A549 (cell line): Measurements from ENCODE around the gene ARGLU1. TPM values are rescaled to one million over a fixed set of nuclear protein-coding genes. Genes with fewer than 3 reads are reported as not detected.

Source experiments
- ATAC-seq, 2 experiments: fragments of 200-7000 bp in 1 of 2; fragments of >200 bp in 1 of 2; cut with Nextera tagmentation in 1 of 2; cut with Tn5 transposase in 1 of 2; 3 replicates each; pipeline versions ENCODE4 v1.8.0 to v1.9.1; 2018 to 2020; ENCODE audit warnings: mild to moderate bottlenecking in 1 of 2, moderate library complexity in 1 of 2
- CTCF ChIA-PET: fragments of 300-600 bp; sonication (Branson Sonifier 250); formaldehyde crosslinking; extraction: SDS; loops from one replicate; lab custom pipeline; 2021; ENCODE audit warnings: antibody characterized with exemption, inconsistent platforms; lab: Yijun Ruan, JAX
- POLR2A ChIA-PET: fragments of 350-600 bp; formaldehyde crosslinking; extraction: SDS; loops from one replicate; lab custom pipeline; 2021; ENCODE audit warnings: antibody characterized with exemption, inconsistent platforms; lab: Yijun Ruan, JAX
- DNase-seq, 2 experiments: peaks; one replicate each; pipeline versions ENCODE4 v3.0.0 to v3.0.0-alpha.2; 2011 to 2016; ENCODE audit warnings: low read depth in 1 of 2, low spot score in 1 of 2
- FAIRE-seq: peaks from 2 replicates; lab custom pipeline; 2011; peaks lifted over from hg19 to GRCh38; lab: Jason Lieb, UNC
- H3K27ac ChIP-seq, 2 experiments: fragments of >200 bp; sonication (Bioruptor Twin); formaldehyde crosslinking; 3 replicates each; pipeline ENCODE4 v1.5.1; 2016 to 2017
- H3K4me1 ChIP-seq: fragments of >200 bp; sonication (Bioruptor Twin); formaldehyde crosslinking; 3 replicates; pipeline ENCODE4 v1.6.1; 2016
- H3K4me2 ChIP-seq: fragments of >200 bp; sonication (Bioruptor Twin); formaldehyde crosslinking; 3 replicates; pipeline ENCODE4 v1.6.1; 2016
- H3K4me3 ChIP-seq: fragments of >200 bp; sonication (Bioruptor Twin); formaldehyde crosslinking; 3 replicates; pipeline ENCODE4 v1.5.1; 2016
- H3K9me3 ChIP-seq: fragments of >200 bp; sonication (Bioruptor Twin); formaldehyde crosslinking; 3 replicates; pipeline ENCODE4 v1.6.1; 2016
- CBX2 ChIP-seq: fragments of 200-600 bp; sonication (generic); IDR thresholded peaks from 2 replicates; pipeline ENCODE4 v1.6.1; 2016; ENCODE audit warnings: low read depth, mild to moderate bottlenecking, borderline replicate concordance
- CHD2 ChIP-seq: fragments of 150-350 bp; IDR thresholded peaks from 2 replicates; pipeline ENCODE4 v1.6.1; 2014; ENCODE audit warnings: low read length; ENCODE audit not compliant: partially characterized antibody
- CTCF ChIP-seq: fragments of >200 bp; sonication (Bioruptor Twin); formaldehyde crosslinking; IDR thresholded peaks from 3 replicates; pipeline ENCODE4 v1.5.1; 2016
- E2F6 ChIP-seq: IDR thresholded peaks from 2 replicates; pipeline ENCODE4 v1.6.1; 2012; ENCODE audit warnings: low read depth, borderline replicate concordance
- EHF ChIP-seq: fragments of 250-450 bp; sonication (Bioruptor Pico); IDR thresholded peaks from 2 replicates; pipeline ENCODE4 v1.5.0; 2020; ENCODE audit warnings: mild to moderate bottlenecking
- EHMT2 ChIP-seq: fragments of 200-600 bp; sonication (generic); IDR thresholded peaks from 2 replicates; pipeline ENCODE4 v1.6.1; 2016; ENCODE audit warnings: antibody characterized with exemption, low read depth, mild to moderate bottlenecking, moderate library complexity
- EP300 ChIP-seq, 2 experiments: fragments of >200 bp; sonication (Bioruptor Twin); formaldehyde crosslinking; IDR thresholded peaks; 2 replicates in 1 of 2; 3 replicates in 1 of 2; pipeline ENCODE4 v1.6.1; 2016 to 2017
- HES2 ChIP-seq: fragments of >200 bp; sonication (Bioruptor Twin); formaldehyde crosslinking; IDR thresholded peaks from 2 replicates; pipeline ENCODE4 v1.6.1; 2016
- HOXA7 ChIP-seq: fragments of 250-450 bp; sonication (Bioruptor Pico); IDR thresholded peaks from 2 replicates; pipeline ENCODE4 v1.5.0; 2020; ENCODE audit warnings: mild to moderate bottlenecking, moderate library complexity
- HOXB13 ChIP-seq: fragments of 250-450 bp; sonication (Bioruptor Pico); IDR thresholded peaks from 2 replicates; pipeline ENCODE4 v1.5.0; 2020; ENCODE audit warnings: low read depth, mild to moderate bottlenecking, moderate library complexity
- KDM1A ChIP-seq: fragments of 200-600 bp; sonication (generic); IDR thresholded peaks from 2 replicates; pipeline ENCODE4 v1.6.1; 2016; ENCODE audit warnings: low read depth, mild to moderate bottlenecking
- KDM5A ChIP-seq: fragments of 200-600 bp; sonication (generic); IDR thresholded peaks from 2 replicates; pipeline ENCODE4 v1.6.1; 2016; ENCODE audit warnings: antibody characterized with exemption, mild to moderate bottlenecking
- MAFK ChIP-seq: fragments of 450-650 bp; IDR thresholded peaks from 2 replicates; pipeline ENCODE4 v1.6.1; 2014; ENCODE audit not compliant: partially characterized antibody
- NFE2L2 ChIP-seq: fragments of 150-350 bp; conservative IDR thresholded peaks from 2 replicates; pipeline ENCODE4 v1.6.1; 2014; ENCODE audit warnings: low read length
- NR3C1 ChIP-seq: fragments of >200 bp; sonication (Bioruptor Twin); formaldehyde crosslinking; IDR thresholded peaks from 3 replicates; pipeline ENCODE4 v1.6.1; 2017
- POLR2A ChIP-seq: IDR thresholded peaks from 2 replicates; pipeline ENCODE4 v1.6.1; 2012; ENCODE audit warnings: mild to moderate bottlenecking, low read length
- RARB ChIP-seq: fragments of 250-450 bp; sonication (Bioruptor Pico); IDR thresholded peaks from 2 replicates; pipeline ENCODE4 v1.8.0; 2021; ENCODE audit warnings: mild to moderate bottlenecking, moderate library complexity
- RFX5 ChIP-seq: fragments of 450-650 bp; IDR thresholded peaks from 2 replicates; pipeline ENCODE4 v1.7.1; 2014; ENCODE audit warnings: antibody characterized with exemption, mild to moderate bottlenecking, moderate library complexity
- SMC3 ChIP-seq: fragments of >200 bp; sonication (Bioruptor Twin); formaldehyde crosslinking; IDR thresholded peaks from 3 replicates; pipeline ENCODE4 v1.6.1; 2018; ENCODE audit warnings: inconsistent platforms
- TP53 ChIP-seq: fragments of 250-450 bp; sonication (Bioruptor Pico); IDR thresholded peaks from 2 replicates; pipeline ENCODE4 v1.5.0; 2021; ENCODE audit warnings: mild to moderate bottlenecking, moderate library complexity
- ZC3H11A ChIP-seq: fragments of 450-650 bp; IDR thresholded peaks from 2 replicates; pipeline ENCODE4 v1.6.1; 2014; ENCODE audit warnings: antibody characterized with exemption, mild to moderate bottlenecking
- ZNF302 ChIP-seq: fragments of 250-450 bp; sonication (Bioruptor Pico); IDR thresholded peaks from 2 replicates; pipeline ENCODE4 v1.9.0; 2021; ENCODE audit warnings: inconsistent platforms, mild to moderate bottlenecking, moderate library complexity
- ZSCAN20 ChIP-seq: fragments of 250-450 bp; sonication (Bioruptor Pico); IDR thresholded peaks from 2 replicates; pipeline ENCODE4 v1.8.0; 2022; ENCODE audit warnings: mild to moderate bottlenecking, moderate library complexity
- WGBS: methylation state at CpG from one replicate; pipeline ENCODE4 v1.1.6; 2017; ENCODE audit errors: missing lambda C conversion rate; 5-methylcytosine and 5-hydroxymethylcytosine counted together
- polyA plus RNA-seq, 4 experiments: library from polyadenylated mRNA; depleted of rRNA in 3 of 4; stranded (reverse); fragments of >200 nt; fragmentation: RNase III in 1 of 4; extraction: RNeasy Plus Mini Kit Qiagen cat#74134 plus additional on column Dnase treatment in 1 of 4; gene quantifications; 2 replicates in 3 of 4; 3 replicates in 1 of 4; pipeline ENCODE4 v1.2.3, GENCODE V29; 2011 to 2017
- TF ChIP-seq, protein P1 (sequence below): fragments of 150-350 bp; IDR thresholded peaks from 2 replicates; pipeline ENCODE4 v1.6.1; 2014; ENCODE audit warnings: low read depth, mild to moderate bottlenecking, low read length
- TF ChIP-seq, protein P2 (sequence below): fragments of 250-450 bp; sonication (Bioruptor Pico); IDR thresholded peaks from 2 replicates; pipeline ENCODE4 v1.5.0; 2020; ENCODE audit warnings: low read depth, mild to moderate bottlenecking, moderate library complexity

The ARGLU1 gene
- polyA plus RNA-seq, 2 of the 4 experiments (the other 2 are of a cell fraction): 67.2 to 137 TPM

DNA sequence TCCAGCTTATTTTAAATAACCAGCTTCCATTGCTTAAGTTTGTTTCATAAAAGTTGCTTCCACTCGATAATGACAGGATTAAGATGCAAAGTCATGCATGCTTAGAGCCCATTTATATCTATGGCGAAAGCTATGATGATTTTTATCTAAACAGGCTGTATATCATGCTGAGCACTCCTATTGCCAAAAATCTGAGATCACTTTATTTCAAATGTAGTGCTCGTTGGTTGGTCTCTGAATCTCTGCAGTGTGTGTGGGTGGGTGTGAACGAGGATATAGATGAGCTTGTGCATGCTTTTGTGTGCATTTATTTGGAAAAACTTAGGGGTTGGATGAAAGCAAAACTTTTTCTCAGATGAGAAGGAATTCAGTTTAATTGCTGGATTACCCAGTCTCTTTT is 27.0 kb upstream of the ARGLU1 start:
- WGBS: 61% methylated on average over 4 of the region's 4 CpGs
- Histone ChIP-seq H3K9me3 (no peaks in the 10 kb centered on the region), H3K4me2 (no peak overlapping the region), H3K4me3 (no peak overlapping the region)
- TF ChIP-seq, protein P1, sequence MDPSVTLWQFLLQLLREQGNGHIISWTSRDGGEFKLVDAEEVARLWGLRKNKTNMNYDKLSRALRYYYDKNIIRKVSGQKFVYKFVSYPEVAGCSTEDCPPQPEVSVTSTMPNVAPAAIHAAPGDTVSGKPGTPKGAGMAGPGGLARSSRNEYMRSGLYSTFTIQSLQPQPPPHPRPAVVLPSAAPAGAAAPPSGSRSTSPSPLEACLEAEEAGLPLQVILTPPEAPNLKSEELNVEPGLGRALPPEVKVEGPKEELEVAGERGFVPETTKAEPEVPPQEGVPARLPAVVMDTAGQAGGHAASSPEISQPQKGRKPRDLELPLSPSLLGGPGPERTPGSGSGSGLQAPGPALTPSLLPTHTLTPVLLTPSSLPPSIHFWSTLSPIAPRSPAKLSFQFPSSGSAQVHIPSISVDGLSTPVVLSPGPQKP: no peak
- TF ChIP-seq, protein P2, sequence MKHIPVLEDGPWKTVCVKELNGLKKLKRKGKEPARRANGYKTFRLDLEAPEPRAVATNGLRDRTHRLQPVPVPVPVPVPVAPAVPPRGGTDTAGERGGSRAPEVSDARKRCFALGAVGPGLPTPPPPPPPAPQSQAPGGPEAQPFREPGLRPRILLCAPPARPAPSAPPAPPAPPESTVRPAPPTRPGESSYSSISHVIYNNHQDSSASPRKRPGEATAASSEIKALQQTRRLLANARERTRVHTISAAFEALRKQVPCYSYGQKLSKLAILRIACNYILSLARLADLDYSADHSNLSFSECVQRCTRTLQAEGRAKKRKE (CRISPR knock-in tag): no peak
- no peak for TF ChIP-seq HOXB13 (CRISPR knock-in tag)
- TF ChIP-seq NFE2L2: no peak
- TF ChIP-seq CBX2: no peak
- no peak for TF ChIP-seq CHD2
- TF ChIP-seq EHMT2: no peak
- no peak for TF ChIP-seq RARB (CRISPR knock-in tag)
- TF ChIP-seq HOXA7 (CRISPR knock-in tag): no peak
- TF ChIP-seq ZNF302 (CRISPR knock-in tag): no peak
- no peak for TF ChIP-seq EP300 (IDR thresholded peaks at IDR 0.05)
- no peak for TF ChIP-seq MAFK
- no peak for TF ChIP-seq TP53 (CRISPR knock-in tag)
- TF ChIP-seq ZC3H11A: no peak
- no peak for TF ChIP-seq RFX5
- TF ChIP-seq HES2: no peak
- TF ChIP-seq, all 56 proteins: peak for 0
- H3K27ac ChIP-seq: no peak overlapping the region
- no peak for DNase-seq
- ChIA-PET POLR2A (no interaction called here), CTCF (interaction anchor here (1.5 kb wide), 1 partner anchor 26 kb away, joined by 3 read pairs; no protein-coding TSS in a partner anchor)
- no peak for ATAC-seq
- H3K4me1 ChIP-seq: no peaks in the 10 kb centered on the region
- no peak for FAIRE-seq

DNA sequence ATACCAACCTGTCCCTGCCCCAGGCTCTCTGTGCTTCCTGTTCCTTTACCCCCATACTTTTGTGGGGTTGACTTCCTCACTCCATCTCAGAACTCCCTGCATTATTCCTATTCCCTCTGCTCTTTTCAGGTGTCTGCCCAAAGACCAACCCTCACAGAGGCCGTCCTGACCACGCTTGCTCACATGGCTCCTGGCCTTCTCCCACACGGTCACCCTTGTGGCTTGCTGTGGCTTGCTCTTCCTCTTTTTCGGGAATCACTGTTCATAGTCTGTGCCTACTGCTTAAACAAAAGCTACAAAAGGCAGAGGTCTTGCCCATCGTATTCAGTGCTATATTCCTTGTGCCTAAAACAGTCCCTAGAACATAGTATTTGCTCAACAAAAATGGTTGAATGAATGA is 25.2 kb upstream of the ARGLU1 start:
- ChIA-PET POLR2A (no interaction called here), CTCF (no interaction called here)
- Histone ChIP-seq H3K4me3 (no peak overlapping the region), H3K4me2 (no peak overlapping the region), H3K9me3 (no peaks in the 10 kb centered on the region), H3K27ac (no peak overlapping the region), H3K4me1 (no peaks in the 10 kb centered on the region)
- TF ChIP-seq CTCF: no peak
- TF ChIP-seq KDM1A: no peak
- TF ChIP-seq EHF (CRISPR knock-in tag): no peak
- TF ChIP-seq E2F6: no peak
- TF ChIP-seq EHMT2: no peak
- no peak for TF ChIP-seq POLR2A
- ATAC-seq (no peak), FAIRE-seq (no peak), DNase-seq (no peak)
- WGBS: 42% methylated on average over 5 of the region's 5 CpGs

GRCh38 chr13:106591299-106591698 is 23.4 kb upstream of the ARGLU1 start:
- H3K4me2 ChIP-seq: no peak overlapping the region
- WGBS: 50% methylated on average over 2 of the region's 2 CpGs
- DNase-seq: no peak
- ChIA-PET POLR2A (no interaction called here), CTCF (no interaction called here)
- H3K4me3 ChIP-seq: no peak overlapping the region
- H3K9me3 ChIP-seq: no peaks in the 10 kb centered on the region
- no peak for TF ChIP-seq ZSCAN20
- no peak for TF ChIP-seq KDM5A
- TF ChIP-seq, protein P2 (CRISPR knock-in tag): no peak
- no peak for TF ChIP-seq HOXB13 (CRISPR knock-in tag)
- no peak for TF ChIP-seq SMC3
- no peak for TF ChIP-seq NR3C1
- no peak for TF ChIP-seq ZNF302 (CRISPR knock-in tag)
- H3K4me1 ChIP-seq: no peaks in the 10 kb centered on the region
- ATAC-seq: no peak
- FAIRE-seq: no peak
- no peak overlapping the region for H3K27ac ChIP-seq
